Central memory CD8-positive, alpha-beta T cell (primary cell): ENCODE data around the gene UAP1L1.

Source experiments
- ATAC-seq: fragments of 150-1000 bp; cut with Tn5 transposase; replicated peaks from 2 replicates; pipeline ENCODE4 v1.10.0; 2022; ENCODE audit warnings: mild to moderate bottlenecking, moderate FRiP score, moderate number of reproducible peaks; ENCODE audit not compliant: poor library complexity, severe bottlenecking; ENCODE audit errors: extremely low read depth
- DNase-seq, 2 donors: peaks; one replicate each; pipeline ENCODE4 v3.0.0; 2021; ENCODE audit warnings: low spot score in 2 of 2
- H3K27ac Mint-ChIP-seq: one replicate; pipeline ENCODE4 v1.8.0; 2022; ENCODE audit warnings: low read depth, mild to moderate bottlenecking, moderate library complexity, mixed read lengths
- H3K27me3 Mint-ChIP-seq: one replicate; pipeline ENCODE4 v1.8.0; 2022; ENCODE audit warnings: mixed read lengths
- H3K36me3 Mint-ChIP-seq: one replicate; pipeline ENCODE4 v1.8.0; 2022; ENCODE audit warnings: mild to moderate bottlenecking, moderate library complexity, mixed read lengths; ENCODE audit not compliant: insufficient read depth
- H3K4me1 Mint-ChIP-seq: one replicate; pipeline ENCODE4 v1.8.0; 2022; ENCODE audit warnings: mixed read lengths
- H3K4me3 Mint-ChIP-seq: one replicate; pipeline ENCODE4 v1.8.0; 2022; ENCODE audit warnings: mild to moderate bottlenecking, moderate library complexity, mixed read lengths
- H3K9me3 Mint-ChIP-seq: one replicate; pipeline ENCODE4 v1.8.0; 2022; ENCODE audit warnings: mixed read lengths

UAP1L1 gene

DNA sequence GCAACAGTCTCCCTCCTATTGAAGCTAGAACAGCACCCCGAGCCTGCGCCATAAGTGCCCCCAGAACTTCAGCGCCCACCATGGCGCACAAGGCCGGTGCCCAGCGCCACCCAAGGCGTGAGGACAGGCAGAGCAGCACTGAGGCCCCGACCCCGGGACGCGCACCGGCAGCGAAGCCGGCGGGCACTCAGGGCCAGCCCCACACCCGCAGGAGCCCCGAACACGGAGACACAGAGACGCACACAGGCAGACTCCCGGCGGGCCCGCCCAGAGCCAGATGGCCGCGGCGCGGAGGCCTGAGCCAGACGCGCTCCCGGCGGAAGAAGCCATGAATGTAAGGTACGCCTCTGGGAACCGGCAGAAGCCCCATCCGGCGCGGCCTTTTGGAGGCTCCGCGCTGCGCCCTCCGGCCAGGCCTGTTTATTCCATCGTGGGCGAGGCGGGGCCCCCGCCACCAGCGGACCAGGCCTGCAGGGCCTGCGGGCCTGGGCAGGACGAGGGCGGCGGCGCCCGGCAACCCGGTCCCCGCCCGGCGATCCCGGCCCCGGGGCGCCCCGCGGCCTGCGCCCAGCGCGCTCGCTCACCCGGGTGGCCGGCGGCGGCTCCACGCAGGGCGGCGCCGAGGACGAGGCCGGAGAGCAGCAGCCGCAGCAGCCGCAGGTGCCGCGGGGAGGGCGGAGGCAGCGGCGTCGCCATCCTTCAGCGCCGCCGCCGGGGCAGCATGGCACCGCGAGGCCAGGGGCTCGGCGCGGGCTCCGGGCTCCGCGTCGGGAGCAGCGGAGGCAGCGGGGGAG lies 31.8 kb upstream of the UAP1L1 start:
- peaks cover 20% of the 10 kb centered on the region for H3K4me1 Mint-ChIP-seq
- H3K27ac Mint-ChIP-seq = no peak overlapping the region
- H3K27me3 Mint-ChIP-seq = peaks cover 13% of the 10 kb centered on the region
- peak overlapping the region; percentile 75 for H3K4me3 Mint-ChIP-seq
- no peaks in the 10 kb centered on the region for H3K9me3 Mint-ChIP-seq
- ATAC-seq = no peak
- no peak for DNase-seq
- peaks cover 13% of the 10 kb centered on the region for H3K36me3 Mint-ChIP-seq

DNA sequence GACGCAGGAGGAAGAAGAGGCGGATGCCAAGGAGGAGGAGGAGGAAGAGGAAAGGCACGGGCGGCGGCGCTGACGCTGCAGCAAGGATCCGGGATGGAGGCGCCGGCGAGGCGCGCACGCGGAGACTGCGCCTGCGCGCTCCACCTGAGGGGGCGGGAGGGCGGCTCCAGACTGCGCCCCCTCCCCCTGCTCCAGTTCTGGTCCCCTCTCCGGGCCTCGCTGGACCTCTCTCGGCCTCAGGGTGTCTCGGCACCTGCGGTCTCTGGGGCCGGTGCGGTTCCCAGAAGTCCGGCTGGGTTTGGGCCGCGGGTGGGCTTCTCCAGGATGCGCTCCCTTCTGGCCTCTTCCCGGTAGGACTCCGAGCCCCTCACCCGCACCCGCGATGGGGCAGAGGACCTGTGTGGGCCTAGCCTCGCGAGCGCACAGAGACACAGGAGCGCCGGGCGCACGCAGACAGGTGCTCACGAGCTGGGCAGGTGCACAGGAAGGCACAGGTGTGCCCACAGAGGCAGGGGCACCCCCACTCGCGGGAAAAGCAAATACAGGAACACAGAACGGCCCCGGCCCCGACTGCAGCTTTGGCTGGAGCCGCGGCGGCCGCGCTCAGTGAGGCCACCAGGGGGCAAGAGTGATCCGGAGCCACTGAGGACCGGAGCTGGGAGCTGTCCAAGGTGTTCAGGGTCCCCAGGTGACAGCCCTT lies 31.1 kb upstream of the UAP1L1 start, which contains the start of gene NPDC1:
TSS of gene NPDC1 (minus strand) at position 90 of the 700 bp plus-strand sequence. CDS start 188 bp downstream, outside the sequence.
- peaks cover 20% of the 10 kb centered on the region for H3K4me1 Mint-ChIP-seq
- ATAC-seq (peak; percentile 67), DNase-seq (peak; percentile 64 to 70)
- H3K27me3 Mint-ChIP-seq = peaks cover 18% of the 10 kb centered on the region
- peak within 1 kb of the TSS; percentile 75 for H3K4me3 Mint-ChIP-seq
- H3K9me3 Mint-ChIP-seq = no peaks in the 10 kb centered on the region
- H3K27ac Mint-ChIP-seq = no peak within 1 kb of the TSS
- H3K36me3 Mint-ChIP-seq = peaks cover 14% of the 10 kb centered on the region

DNA sequence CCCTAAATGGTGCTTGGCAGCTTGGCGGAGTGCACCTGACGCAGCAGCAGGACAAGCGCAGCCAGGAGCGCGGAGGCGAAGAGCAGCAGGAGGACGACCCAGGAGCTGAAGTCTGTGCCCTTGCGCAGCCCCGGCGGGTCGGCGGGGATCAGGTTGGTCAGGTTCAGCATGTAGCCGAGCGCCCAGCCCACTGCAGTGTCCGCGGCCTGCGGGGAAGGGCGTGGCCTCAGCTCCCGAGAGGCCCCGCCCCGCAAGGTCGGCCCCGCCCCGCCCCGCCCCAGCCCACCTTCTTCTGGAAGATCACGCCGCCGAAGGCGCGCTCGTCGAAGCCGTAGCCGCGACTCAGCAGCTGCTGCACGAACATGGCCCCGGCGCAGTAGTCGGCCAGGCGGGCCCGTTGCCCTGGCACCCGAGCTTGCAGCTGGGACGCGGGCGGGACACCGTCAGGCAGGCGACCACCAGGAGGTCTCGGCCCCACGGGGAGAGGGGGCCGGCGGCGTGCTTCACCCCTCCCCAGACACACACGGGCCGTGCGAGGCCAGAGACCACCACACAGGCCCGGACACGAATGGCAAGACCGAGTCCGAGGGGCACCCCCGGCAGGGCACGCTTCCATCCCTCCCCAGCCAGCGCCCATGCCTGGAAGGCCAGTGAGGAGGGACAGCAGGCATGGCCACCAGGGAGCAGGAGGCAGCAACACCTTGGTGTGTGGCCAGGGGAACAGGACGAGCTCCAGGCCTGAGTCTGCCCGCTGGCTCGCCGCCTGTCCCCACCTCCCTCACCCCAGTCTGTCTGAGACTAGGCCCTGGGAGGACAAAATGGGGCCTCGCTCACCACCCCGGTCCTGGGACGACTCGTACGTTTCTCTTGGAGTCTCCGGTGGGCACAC lies 28.4 kb upstream of the UAP1L1 start:
- Mint-ChIP-seq H3K27me3 (peaks cover 18% of the 10 kb centered on the region), H3K4me3 (no peak overlapping the region), H3K36me3 (peaks cover 14% of the 10 kb centered on the region), H3K27ac (no peak overlapping the region), H3K9me3 (no peaks in the 10 kb centered on the region), H3K4me1 (peaks cover 20% of the 10 kb centered on the region)
- DNase-seq (no peak), ATAC-seq (no peak)

DNA sequence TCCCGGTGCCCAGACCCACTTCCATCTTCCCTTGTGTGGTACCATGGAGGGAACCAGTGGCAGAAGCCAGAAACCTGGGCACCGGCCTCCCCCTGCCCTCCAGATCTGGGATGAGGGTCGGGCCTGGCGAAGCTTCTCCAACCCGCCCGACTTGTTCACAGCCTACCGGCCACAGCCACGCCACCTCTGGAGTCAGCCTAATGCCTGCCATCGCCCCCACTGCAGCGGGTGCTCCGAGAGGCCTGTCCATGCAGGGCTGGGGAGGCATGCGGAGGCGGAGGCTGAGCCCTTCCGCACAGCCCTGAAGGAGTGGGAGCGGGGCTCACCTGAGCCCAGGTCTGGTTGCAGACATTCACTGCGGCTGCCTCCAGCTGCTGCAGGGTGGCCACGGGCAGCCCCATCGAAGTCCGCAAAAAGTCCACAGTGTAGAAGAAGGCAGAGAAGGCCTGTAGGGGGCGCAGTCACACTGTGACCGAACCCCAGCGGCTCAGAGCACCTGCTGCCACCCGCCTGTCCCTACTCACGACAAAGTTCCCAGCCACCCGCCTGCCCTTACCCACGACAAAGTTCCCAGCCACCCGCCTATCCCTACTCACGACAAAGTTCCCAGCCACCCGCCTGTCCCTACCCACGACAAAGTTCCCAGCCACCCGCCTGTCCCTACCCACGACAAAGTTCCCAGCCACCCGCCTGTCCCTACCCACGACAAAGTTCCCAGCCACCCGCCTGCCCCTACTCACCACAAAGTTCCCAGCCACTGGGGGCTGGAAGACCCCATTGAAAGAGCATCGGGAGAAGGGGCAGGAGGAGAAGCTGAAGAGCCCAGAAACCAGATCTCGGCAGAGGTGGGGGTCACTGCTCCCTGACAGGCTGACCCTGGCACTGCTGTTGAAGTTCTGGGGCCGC lies 27.5 kb upstream of the UAP1L1 start:
- Mint-ChIP-seq H3K4me1 (peaks cover 16% of the 10 kb centered on the region), H3K27me3 (peaks cover 18% of the 10 kb centered on the region), H3K36me3 (peaks cover 14% of the 10 kb centered on the region), H3K4me3 (no peak overlapping the region), H3K27ac (no peak overlapping the region), H3K9me3 (no peaks in the 10 kb centered on the region)
- ATAC-seq (no peak), DNase-seq (no peak)

DNA sequence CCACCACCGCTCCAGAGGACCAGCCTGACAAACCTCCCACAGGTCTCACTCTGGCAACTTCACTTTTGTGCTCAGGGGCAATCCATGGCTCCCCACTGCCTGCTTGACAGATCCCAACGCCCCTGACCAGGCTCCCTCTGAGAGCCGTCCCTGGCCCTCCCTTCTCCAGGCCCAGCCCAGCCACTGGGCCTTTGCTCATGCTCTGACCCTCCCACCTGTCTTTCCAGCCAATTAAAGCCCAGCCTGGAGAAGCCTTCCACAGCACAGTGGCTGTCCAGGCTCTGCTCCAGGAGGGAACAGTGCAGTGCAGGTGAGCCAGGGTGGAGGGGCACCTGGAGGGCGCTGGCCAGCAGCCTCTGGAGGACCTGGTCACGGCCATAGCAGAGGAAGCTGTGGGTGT lies 26.7 kb upstream of the UAP1L1 start:
- Mint-ChIP-seq H3K4me1 (peaks cover 10% of the 10 kb centered on the region), H3K36me3 (peaks cover 14% of the 10 kb centered on the region), H3K27ac (no peak overlapping the region), H3K9me3 (no peaks in the 10 kb centered on the region), H3K27me3 (peaks cover 18% of the 10 kb centered on the region), H3K4me3 (no peak overlapping the region)
- no peak for DNase-seq
- ATAC-seq = no peak

DNA sequence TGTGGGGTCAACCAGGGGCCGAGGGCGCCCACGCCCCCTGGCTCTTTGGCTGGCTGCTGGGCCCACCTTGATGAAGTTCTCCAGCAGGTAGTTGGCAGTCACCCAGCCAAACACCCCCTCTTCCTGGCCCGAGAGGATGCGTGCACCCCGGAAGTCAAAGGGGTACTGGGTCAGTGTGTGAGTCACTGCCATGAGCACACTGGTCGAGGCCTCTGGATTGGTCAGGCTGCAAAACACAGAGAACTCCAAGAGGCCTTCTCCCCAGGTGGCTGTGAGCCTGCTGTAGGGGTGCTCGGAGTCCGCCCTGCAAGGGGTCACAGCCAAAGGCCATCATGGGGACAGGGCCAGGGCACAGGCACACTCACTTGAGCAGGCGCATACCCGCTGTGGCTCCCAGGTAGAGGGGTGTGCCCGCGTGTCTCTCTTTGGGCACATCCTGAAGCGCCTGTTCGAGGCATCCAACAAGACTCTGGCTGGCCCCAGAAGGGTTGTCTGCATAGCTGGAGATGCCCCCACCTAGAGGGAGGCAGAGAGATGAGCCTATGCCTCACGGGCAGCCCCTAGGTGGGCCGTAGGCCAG lies 26.1 kb upstream of the UAP1L1 start:
- no peak for DNase-seq
- H3K4me1 Mint-ChIP-seq = peaks cover 8% of the 10 kb centered on the region
- H3K4me3 Mint-ChIP-seq = no peak overlapping the region
- H3K36me3 Mint-ChIP-seq = peaks cover 14% of the 10 kb centered on the region
- ATAC-seq = no peak
- H3K9me3 Mint-ChIP-seq = no peaks in the 10 kb centered on the region
- no peak overlapping the region for H3K27ac Mint-ChIP-seq
- H3K27me3 Mint-ChIP-seq = peaks cover 18% of the 10 kb centered on the region

DNA sequence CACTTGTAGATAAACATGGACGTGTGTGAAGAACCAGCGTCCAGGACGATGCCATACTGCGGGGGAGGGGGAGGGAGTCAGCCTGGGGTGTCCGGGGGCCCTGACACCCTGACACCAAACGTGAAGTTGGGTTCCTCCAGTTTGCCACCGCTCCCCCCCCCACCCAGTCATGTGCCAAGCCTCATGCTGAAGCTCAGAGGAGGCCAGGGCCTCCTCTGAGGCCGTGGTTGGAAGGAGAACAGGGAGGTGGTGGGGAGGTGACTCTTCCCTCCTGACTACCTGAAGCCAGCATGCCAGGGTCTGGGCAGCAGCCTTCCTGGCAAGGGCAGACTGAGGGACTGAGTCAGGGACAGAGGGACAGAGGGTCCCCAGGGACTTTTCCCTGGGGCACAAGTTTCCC lies 25.0 kb upstream of the UAP1L1 start:
- ATAC-seq = no peak
- no peak overlapping the region for H3K27ac Mint-ChIP-seq
- DNase-seq = no peak
- H3K9me3 Mint-ChIP-seq = no peaks in the 10 kb centered on the region
- peaks cover 18% of the 10 kb centered on the region for H3K27me3 Mint-ChIP-seq
- H3K4me1 Mint-ChIP-seq = peaks cover 5% of the 10 kb centered on the region
- peaks cover 10% of the 10 kb centered on the region for H3K36me3 Mint-ChIP-seq
- peak overlapping the region; percentile 13 for H3K4me3 Mint-ChIP-seq

DNA sequence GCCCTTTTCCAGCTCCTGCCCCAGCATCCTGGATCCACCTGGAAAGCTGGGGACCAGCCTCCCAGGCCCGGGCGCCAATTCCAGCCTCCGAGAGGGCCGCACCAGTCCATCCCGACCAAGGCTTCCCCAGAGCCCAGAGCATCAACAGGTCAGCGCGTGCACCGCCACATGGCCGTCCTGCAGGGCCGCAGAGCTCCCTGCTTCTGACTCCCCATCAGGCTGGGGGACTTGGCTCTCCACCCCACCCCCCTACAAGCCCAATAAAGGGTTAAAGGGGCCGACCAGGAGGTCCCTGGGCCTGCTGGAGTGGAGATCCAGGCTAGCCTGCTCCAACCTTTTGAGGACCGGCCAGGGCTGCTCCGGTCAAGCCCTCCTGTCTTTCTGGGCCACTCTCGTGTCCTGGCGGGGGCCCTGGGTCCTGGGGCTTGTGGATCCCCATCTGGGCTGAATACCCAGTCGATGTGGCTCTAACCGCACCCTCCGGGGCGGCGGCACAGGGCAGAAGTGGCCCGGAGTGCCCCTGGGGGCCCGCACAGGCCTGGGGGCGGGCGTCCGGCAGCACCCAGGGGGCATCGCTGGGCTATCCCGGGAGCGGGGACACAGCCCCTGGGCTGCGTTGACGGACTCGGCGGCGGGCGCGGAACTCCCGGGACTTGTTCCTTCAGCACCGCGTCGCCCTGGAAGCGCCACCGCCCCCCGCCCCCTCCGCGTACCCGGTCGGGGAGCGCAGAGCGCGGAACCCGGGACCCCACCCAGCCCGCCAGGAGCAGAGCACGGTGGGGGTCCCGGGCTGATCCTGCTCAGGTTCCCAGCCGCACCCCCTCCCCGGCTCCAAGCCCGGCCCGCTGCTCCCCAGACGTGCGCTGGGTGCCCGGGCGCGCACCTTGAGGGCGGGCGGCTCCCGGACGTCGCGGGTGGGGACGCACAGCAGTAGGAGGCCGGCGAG lies 24.0 kb upstream of the UAP1L1 start:
- Mint-ChIP-seq H3K27me3 (peaks cover 18% of the 10 kb centered on the region), H3K36me3 (peaks cover 7% of the 10 kb centered on the region), H3K4me3 (no peak overlapping the region), H3K9me3 (no peaks in the 10 kb centered on the region), H3K27ac (no peak overlapping the region), H3K4me1 (peaks cover 5% of the 10 kb centered on the region)
- peak; percentile 40 for ATAC-seq
- no peak for DNase-seq

DNA sequence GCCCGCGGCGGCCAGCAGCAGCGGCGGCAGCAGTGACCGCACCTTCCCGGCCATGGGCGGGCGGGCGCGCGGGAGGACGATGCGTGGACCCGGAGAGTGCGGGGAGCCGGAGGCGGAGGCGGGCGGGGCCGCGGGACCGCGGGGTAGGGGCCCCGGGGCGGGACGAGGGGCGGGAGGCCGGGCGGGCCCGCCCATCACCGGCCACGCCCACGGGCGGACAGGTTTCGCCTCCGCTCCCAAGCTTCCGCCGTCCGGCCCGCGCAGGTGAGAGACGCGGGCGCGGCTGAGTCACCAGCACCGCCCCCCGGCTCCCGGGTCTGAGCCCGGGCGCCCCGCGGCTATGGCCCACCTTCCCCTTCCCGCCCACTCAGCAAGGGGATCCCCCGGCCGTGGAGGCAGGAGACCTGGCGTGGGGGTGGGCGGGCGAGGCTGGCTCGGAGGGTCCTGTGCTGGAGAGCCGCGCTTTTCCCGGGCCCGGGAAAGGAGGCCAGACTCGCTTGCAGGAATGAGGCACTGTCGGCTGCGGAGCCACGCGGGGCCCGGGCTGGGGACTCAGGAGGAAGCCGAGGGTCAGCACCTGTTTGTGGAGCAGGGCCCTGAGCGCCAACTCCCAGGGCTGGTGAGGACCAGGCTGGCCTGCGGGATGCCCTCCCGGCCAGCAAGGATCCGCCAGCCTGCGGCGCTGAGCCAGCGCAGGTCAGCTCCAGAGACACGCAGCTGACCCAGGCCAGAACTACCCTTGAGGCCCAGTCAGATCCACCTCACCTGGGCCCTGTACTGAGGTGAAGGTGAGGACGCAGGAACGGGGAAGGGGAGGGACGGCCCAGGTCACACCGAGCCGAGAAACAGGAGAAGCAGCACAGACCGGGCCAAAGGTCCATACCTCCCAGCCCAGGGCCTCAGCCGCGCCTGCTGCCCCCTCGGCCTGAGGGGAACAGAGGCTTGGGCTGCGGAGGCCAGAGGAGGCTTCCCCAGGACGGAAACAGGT lies 23.1 kb upstream of the UAP1L1 start, which contains the start of gene ENTPD2:
TSS of gene ENTPD2 (minus strand) at position 118 of the 988 bp plus-strand sequence. CDS start at position 54, 64 bp downstream.
- DNase-seq (no peak), ATAC-seq (peak; percentile 46)
- no peaks in the 10 kb centered on the region for H3K9me3 Mint-ChIP-seq
- no peak within 1 kb of the TSS for H3K27ac Mint-ChIP-seq
- H3K36me3 Mint-ChIP-seq = peaks cover 7% of the 10 kb centered on the region
- H3K4me3 Mint-ChIP-seq = no peak within 1 kb of the TSS
- H3K4me1 Mint-ChIP-seq = peaks cover 5% of the 10 kb centered on the region
- peaks cover 18% of the 10 kb centered on the region for H3K27me3 Mint-ChIP-seq

DNA sequence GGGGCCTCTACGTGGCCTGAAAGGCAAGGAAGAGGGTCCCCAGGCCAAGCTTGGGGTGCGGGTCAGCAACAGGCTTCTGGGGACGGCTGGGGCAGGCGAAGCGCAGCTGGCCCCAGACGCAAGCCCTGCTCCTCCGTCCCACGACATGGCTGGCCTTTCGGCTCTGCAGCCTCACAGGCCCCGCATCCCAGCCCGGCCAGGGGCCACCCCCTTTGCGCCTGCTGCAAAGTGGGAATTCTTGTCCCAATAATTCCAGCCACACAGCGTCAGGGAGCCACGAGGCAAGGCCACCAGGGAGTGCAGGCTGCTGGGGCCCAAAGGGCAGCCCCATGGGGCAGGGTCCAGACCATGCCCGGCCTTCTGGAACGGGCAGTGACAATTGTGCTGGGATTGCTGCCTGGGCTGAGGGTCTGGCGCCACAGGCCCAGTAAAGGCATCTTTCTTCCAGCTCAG lies 22.4 kb upstream of the UAP1L1 start:
- ATAC-seq (no peak), DNase-seq (no peak)
- Mint-ChIP-seq H3K4me1 (peaks cover 2% of the 10 kb centered on the region), H3K27me3 (peaks cover 10% of the 10 kb centered on the region), H3K4me3 (no peak overlapping the region), H3K9me3 (no peaks in the 10 kb centered on the region), H3K36me3 (peaks cover 2% of the 10 kb centered on the region), H3K27ac (no peak overlapping the region)
